A673 (cell line): ENCODE results near the gene TECR.

ENCODE experiments used
- EZH2 ChIP-seq: fragments of 200-600 bp; sonication (generic); IDR thresholded peaks from 2 replicates; pipeline ENCODE4 v1.6.1; 2017; ENCODE audit warnings: borderline replicate concordance, low read depth, mild to moderate bottlenecking, mixed read lengths, antibody characterized with exemption, low read length; ENCODE audit not compliant: poor library complexity, severe bottlenecking
- TF ChIP-seq, protein P1 (sequence below): fragments of 300-800, 200-600 bp; sonication (generic); conservative IDR thresholded peaks from 2 replicates; pipeline ENCODE4 v1.5.1; 2017; ENCODE audit warnings: low read depth, mild to moderate bottlenecking, antibody characterized with exemption, low read length, moderate library complexity, mixed read lengths

DNA sequence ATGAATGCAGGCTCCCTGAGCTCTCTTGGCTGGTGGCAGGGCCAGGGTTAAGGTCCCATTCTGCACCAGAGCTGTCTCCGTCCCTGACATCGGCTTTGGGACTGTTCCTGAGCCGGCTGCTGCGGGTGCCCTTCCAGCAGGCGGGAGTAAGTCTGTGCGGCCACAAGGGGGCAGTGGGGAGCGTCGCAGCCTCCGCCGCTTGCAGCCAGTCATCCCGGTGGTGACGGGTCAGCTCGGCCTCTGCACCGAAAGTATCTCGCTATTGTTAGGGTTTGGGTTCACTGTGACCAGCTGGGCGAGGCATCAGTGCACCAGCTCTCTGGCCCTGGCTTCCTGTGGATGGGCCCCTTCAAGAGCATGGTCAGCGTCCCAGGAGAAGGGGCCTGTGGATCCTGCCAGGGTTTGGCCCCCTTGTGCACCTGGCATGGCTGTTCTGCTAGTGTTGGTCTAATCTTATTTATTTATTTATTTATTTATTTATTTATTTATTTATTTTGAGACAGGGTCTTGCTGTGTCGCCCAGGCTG lies 27.3 kb downstream of the TECR start:
- TF ChIP-seq, protein P1, sequence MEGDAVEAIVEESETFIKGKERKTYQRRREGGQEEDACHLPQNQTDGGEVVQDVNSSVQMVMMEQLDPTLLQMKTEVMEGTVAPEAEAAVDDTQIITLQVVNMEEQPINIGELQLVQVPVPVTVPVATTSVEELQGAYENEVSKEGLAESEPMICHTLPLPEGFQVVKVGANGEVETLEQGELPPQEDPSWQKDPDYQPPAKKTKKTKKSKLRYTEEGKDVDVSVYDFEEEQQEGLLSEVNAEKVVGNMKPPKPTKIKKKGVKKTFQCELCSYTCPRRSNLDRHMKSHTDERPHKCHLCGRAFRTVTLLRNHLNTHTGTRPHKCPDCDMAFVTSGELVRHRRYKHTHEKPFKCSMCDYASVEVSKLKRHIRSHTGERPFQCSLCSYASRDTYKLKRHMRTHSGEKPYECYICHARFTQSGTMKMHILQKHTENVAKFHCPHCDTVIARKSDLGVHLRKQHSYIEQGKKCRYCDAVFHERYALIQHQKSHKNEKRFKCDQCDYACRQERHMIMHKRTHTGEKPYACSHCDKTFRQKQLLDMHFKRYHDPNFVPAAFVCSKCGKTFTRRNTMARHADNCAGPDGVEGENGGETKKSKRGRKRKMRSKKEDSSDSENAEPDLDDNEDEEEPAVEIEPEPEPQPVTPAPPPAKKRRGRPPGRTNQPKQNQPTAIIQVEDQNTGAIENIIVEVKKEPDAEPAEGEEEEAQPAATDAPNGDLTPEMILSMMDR, result peak; percentile 95
- TF ChIP-seq EZH2, result no peak
